Fibroblast of lung (primary cell): ENCODE data around the gene ABITRAM. TPM values are rescaled to one million over a fixed set of nuclear protein-coding genes. Genes with fewer than 3 reads are reported as not detected.

Experiments
- DNase-seq, 2 donors: peaks; one replicate each; pipeline versions ENCODE4 v3.0.0 to v3.0.0-alpha.2; 2010; ENCODE audit warnings: low read depth in 2 of 2
- H2AFZ ChIP-seq: 2 replicates; pipeline ENCODE4 v1.5.1; 2012; ENCODE audit warnings: low read length, control low read depth, inconsistent platforms
- H3K27ac ChIP-seq: 2 replicates; pipeline ENCODE4 v1.5.1; 2011; ENCODE audit warnings: low read length, control low read depth; ENCODE audit not compliant: insufficient read depth
- H3K27me3 ChIP-seq: 2 replicates; pipeline ENCODE4 v1.5.1; 2011; ENCODE audit warnings: mild to moderate bottlenecking, low read length; ENCODE audit not compliant: control insufficient read depth, insufficient read depth
- H3K36me3 ChIP-seq: 2 replicates; pipeline ENCODE4 v1.5.1; 2011; ENCODE audit warnings: low read length; ENCODE audit not compliant: control insufficient read depth, insufficient read depth
- H3K4me1 ChIP-seq: 2 replicates; pipeline ENCODE4 v1.5.1; 2011; ENCODE audit warnings: low read length; ENCODE audit not compliant: control insufficient read depth, insufficient read depth; ENCODE audit errors: extremely low read depth
- H3K4me2 ChIP-seq: 2 replicates; pipeline ENCODE4 v1.5.1; 2011; ENCODE audit warnings: low read length, control low read depth; ENCODE audit not compliant: insufficient read depth; ENCODE audit errors: extremely low read depth
- H3K4me3 ChIP-seq, 4 experiments: fragments of 200-600 bp in 1 of 4; sonication (generic) in 1 of 4; replicated peaks in 1 of 4; 2 replicates each; pipeline ENCODE4 v1.5.1; 2011 to 2016; ENCODE audit warnings: low read length in 4 of 4, low read depth in 3 of 4, mild to moderate bottlenecking in 3 of 4, control low read depth in 2 of 4, inconsistent platforms in 1 of 4, mixed read lengths in 1 of 4; ENCODE audit not compliant: insufficient read depth in 1 of 4; ENCODE audit errors: control extremely low read depth in 1 of 4
- H3K79me2 ChIP-seq: 2 replicates; pipeline ENCODE4 v1.5.1; 2012; ENCODE audit warnings: mild to moderate bottlenecking, low read length, inconsistent platforms; ENCODE audit not compliant: control insufficient read depth, insufficient read depth
- H3K9ac ChIP-seq: 2 replicates; pipeline ENCODE4 v1.5.1; 2011; ENCODE audit warnings: mild to moderate bottlenecking, low read length, control low read depth; ENCODE audit not compliant: insufficient read depth
- H3K9me3 ChIP-seq: 2 replicates; pipeline ENCODE4 v1.5.1; 2012; ENCODE audit warnings: low read depth, low read length; ENCODE audit not compliant: control insufficient read depth, insufficient read depth
- H4K20me1 ChIP-seq: 2 replicates; pipeline ENCODE4 v1.5.1; 2011; ENCODE audit warnings: low read length; ENCODE audit not compliant: control insufficient read depth, insufficient read depth; ENCODE audit errors: extremely low read depth
- EZH2 ChIP-seq: IDR thresholded peaks from 2 replicates; pipeline ENCODE4 v1.5.1; 2012; ENCODE audit warnings: low read length, control low read depth, mild to moderate bottlenecking; ENCODE audit errors: missing control alignments
- polyA plus RNA-seq, 2 donors: library from polyadenylated mRNA; depleted of rRNA in 1 of 2; stranded (reverse) in 1 of 2; unstranded in 1 of 2; fragments of >200 nt; gene quantifications; 2 replicates each; pipeline ENCODE4 v1.2.1, GENCODE V29; 2011 to 2012; ENCODE audit warnings: missing spikeins in 1 of 2
- total RNA-seq: library from RNA; depleted of rRNA; stranded (reverse); fragments of >200 nt; gene quantifications from 2 replicates; pipeline ENCODE4 v1.2.1, GENCODE V29; 2014
- TF ChIP-seq, protein P1 (sequence below), 2 donors: IDR thresholded peaks in 1 of 2; conservative IDR thresholded peaks in 1 of 2; 1 replicate in 1 of 2; 2 replicates in 1 of 2; pipeline ENCODE4 v1.5.1; 2011 to 2012; ENCODE audit warnings: low read length in 2 of 2, control low read depth in 1 of 2, inconsistent platforms in 1 of 2, low read depth in 1 of 2, mild to moderate bottlenecking in 1 of 2

Gene ABITRAM
- total and polyA plus RNA-seq, 2 donors (not counting 1 experiment from before 2014, with no cell fraction given), result 8.8 to 24.8 TPM

DNA sequence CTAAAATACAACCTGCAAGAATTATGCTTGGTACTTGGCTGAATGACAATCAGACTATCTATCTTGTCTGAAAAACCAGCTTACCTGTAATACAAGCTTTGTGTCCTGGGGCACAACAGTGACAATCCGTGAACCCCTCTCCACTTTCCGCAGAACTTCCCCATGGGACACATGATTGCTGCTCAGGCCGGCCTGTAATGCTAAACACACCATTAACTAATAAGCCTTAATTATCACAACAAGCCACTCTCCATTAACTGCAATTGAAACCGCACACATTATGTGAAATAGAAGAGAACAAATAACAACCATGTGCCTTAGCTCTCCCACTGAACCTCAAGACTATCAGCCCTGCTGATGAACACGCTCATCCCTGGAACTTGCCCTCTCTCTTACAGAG lies 34.0 kb upstream of the ABITRAM start:
- peaks cover 11% of the 10 kb centered on the region for H3K36me3 ChIP-seq
- DNase-seq, result no peak
- no peaks in the 10 kb centered on the region for H4K20me1 ChIP-seq
- no peak overlapping the region for H3K4me2 ChIP-seq
- no peaks in the 10 kb centered on the region for H3K9me3 ChIP-seq
- H3K4me3 ChIP-seq, result no peak overlapping the region
- no peaks in the 10 kb centered on the region for H3K79me2 ChIP-seq
- no peak overlapping the region for H2AFZ ChIP-seq
- H3K4me1 ChIP-seq, result no peaks in the 10 kb centered on the region
- no peaks in the 10 kb centered on the region for H3K27me3 ChIP-seq
- H3K9ac ChIP-seq, result no peak overlapping the region
- TF ChIP-seq, protein P1, sequence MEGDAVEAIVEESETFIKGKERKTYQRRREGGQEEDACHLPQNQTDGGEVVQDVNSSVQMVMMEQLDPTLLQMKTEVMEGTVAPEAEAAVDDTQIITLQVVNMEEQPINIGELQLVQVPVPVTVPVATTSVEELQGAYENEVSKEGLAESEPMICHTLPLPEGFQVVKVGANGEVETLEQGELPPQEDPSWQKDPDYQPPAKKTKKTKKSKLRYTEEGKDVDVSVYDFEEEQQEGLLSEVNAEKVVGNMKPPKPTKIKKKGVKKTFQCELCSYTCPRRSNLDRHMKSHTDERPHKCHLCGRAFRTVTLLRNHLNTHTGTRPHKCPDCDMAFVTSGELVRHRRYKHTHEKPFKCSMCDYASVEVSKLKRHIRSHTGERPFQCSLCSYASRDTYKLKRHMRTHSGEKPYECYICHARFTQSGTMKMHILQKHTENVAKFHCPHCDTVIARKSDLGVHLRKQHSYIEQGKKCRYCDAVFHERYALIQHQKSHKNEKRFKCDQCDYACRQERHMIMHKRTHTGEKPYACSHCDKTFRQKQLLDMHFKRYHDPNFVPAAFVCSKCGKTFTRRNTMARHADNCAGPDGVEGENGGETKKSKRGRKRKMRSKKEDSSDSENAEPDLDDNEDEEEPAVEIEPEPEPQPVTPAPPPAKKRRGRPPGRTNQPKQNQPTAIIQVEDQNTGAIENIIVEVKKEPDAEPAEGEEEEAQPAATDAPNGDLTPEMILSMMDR (conservative IDR thresholded peaks at IDR 0.05 in 1 of 2, IDR thresholded peaks at IDR 0.05 in 1 of 2; ENCODE audit: low read depth in 1 of 2, low read length in 2 of 2), result no peak
- TF ChIP-seq EZH2, result no peak
- H3K27ac ChIP-seq, result no peak overlapping the region

DNA sequence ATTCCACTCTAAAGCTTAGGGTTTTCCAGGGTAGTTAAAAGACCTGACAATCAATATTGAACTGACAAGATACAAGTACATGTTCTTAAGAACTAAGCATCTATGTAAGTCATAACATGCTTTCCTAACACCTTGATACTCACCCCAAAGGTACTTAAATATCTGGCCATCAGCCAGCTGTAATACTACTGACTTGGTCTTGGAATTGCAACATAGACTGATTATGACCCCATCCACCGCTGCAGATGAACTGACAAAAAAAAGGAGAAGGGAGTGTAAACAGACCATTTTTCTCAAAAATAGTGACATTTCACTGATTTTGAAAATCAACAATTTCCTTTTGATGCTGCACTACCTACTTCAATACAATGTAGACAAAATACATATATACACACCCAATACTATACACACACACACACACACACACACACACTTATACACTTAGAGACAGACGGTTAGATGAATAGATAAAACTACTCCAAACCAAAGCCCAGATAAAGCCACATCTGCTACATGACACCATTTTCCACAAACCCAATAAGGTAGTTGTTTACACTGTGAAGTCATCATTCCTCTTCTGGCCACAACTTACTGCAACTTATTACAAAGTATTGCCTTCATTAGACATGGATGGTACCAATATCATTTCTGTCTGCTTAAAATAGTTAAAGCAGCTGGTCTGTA lies 30.6 kb upstream of the ABITRAM start:
- no peak overlapping the region for H2AFZ ChIP-seq
- H3K9ac ChIP-seq, result no peak overlapping the region
- TF ChIP-seq, protein P1 (conservative IDR thresholded peaks at IDR 0.05 in 1 of 2, IDR thresholded peaks at IDR 0.05 in 1 of 2; ENCODE audit: low read depth in 1 of 2, low read length in 2 of 2), result no peak
- TF ChIP-seq EZH2, result no peak
- H3K27ac ChIP-seq, result no peak overlapping the region
- H3K36me3 ChIP-seq, result peaks cover 11% of the 10 kb centered on the region
- no peak overlapping the region for H3K4me2 ChIP-seq
- H4K20me1 ChIP-seq, result no peaks in the 10 kb centered on the region
- H3K4me3 ChIP-seq, result no peak overlapping the region
- peak; percentile 26 to 37 for DNase-seq
- H3K9me3 ChIP-seq, result no peaks in the 10 kb centered on the region
- no peaks in the 10 kb centered on the region for H3K79me2 ChIP-seq
- no peaks in the 10 kb centered on the region for H3K4me1 ChIP-seq
- no peaks in the 10 kb centered on the region for H3K27me3 ChIP-seq

- no peaks in the 10 kb centered on the region for H3K27me3 ChIP-seq
- H3K27ac ChIP-seq, result no peak overlapping the region
- H3K9ac ChIP-seq, result no peak overlapping the region
- no peaks in the 10 kb centered on the region for H3K4me1 ChIP-seq
- no peaks in the 10 kb centered on the region for H3K79me2 ChIP-seq
- no peak for TF ChIP-seq EZH2
- TF ChIP-seq, protein P1 (conservative IDR thresholded peaks at IDR 0.05 in 1 of 2, IDR thresholded peaks at IDR 0.05 in 1 of 2; ENCODE audit: low read depth in 1 of 2, low read length in 2 of 2), result no peak
- H3K4me2 ChIP-seq, result no peak overlapping the region
- no peak for DNase-seq
- H4K20me1 ChIP-seq, result no peaks in the 10 kb centered on the region
- peaks cover 11% of the 10 kb centered on the region for H3K36me3 ChIP-seq
- no peaks in the 10 kb centered on the region for H3K9me3 ChIP-seq
- no peak overlapping the region for H3K4me3 ChIP-seq
- H2AFZ ChIP-seq, result no peak overlapping the region
Measured at GRCh38 chr9:108904161-108904560, 30.0 kb upstream of the ABITRAM start.
